ENCODE results near the gene STK16. TPM values are rescaled to one million over a fixed set of nuclear protein-coding genes. Genes with fewer than 3 reads are reported as not detected.

The STK16 gene
- total RNA-seq, 4 donors from 2014 or later, result 4.4 to 19.3 (median 14.2) TPM

- H3K9me3 ChIP-seq, result no peaks in the 10 kb centered on the region
- no peak for ATAC-seq
- H3K27me3 ChIP-seq, result no peaks in the 10 kb centered on the region
- in situ Hi-C loops (cut with MboI; ENCODE audit: low sequenced_read_pairs in 4 of 4) (loop anchor here (5.0 to 25.0 kb wide), 4 partner anchors 135 to 238 kb away; partner anchors contain the start of genes NHEJ1 (in 2 of the 4), CHPF (in 1 of the 4), SLC23A3 (in 1 of the 4) and TMEM198 (in 1 of the 4)), intact Hi-C loops (cut with DNase I; ENCODE audit: low total_unique reads) (loop anchor here (5.0 to 10.0 kb wide), 3 partner anchors 88 to 305 kb away; partner anchors contain the start of genes CRYBA2 and DNPEP)
- no peak for DNase-seq
- H3K4me3 ChIP-seq, result no peak overlapping the region
- peaks cover 4 to 8% of the 10 kb centered on the region in 2 donors for H3K4me1 ChIP-seq
- H3K36me3 ChIP-seq, result no peaks in the 10 kb centered on the region
- no peak overlapping the region for H3K27ac ChIP-seq
- TF ChIP-seq POLR2A (IDR thresholded peaks at IDR 0.05) (no peak), CTCF (IDR thresholded peaks at IDR 0.05 in 4 of 5, conservative IDR thresholded peaks at IDR 0.05 in 1 of 5) (no peak)
These were observed 54.1 kb downstream of the STK16 start for GRCh38 chr2:219299372-219299760.

MicroRNA genes within 50 kb of the gene (microRNA counts, 767-probe panel; counts per million panel counts)
- 356 to 448 counts per million in 2 donors for microRNA hsa-miR-153

Small RNAs within 50 kb of the gene (microRNA-seq; reads per million reads assigned to microRNA genes)
- gene MIR153-1 (ENCODE audit: borderline replicate concordance in 2 of 2), result 0 reads per million in 2 donors

Other genes starting within 250 kb of the STK16 start
- under 1 TPM in 1 of 4 donors, not detected in 3; 0.09 TPM for gene CFAP65, start 204.0 kb upstream of the STK16 start, total RNA-seq
- gene IHH, start 184.6 kb upstream of the STK16 start, total RNA-seq, result under 1 TPM in 1 of 4 donors, not detected in 3; 0.27 TPM
- gene NHEJ1, start 84.7 kb upstream of the STK16 start, total RNA-seq, result 10 to 100 TPM; 24.5 to 39.0 (median 26.4) TPM
- gene SLC23A3, start 75.5 kb upstream of the STK16 start, total RNA-seq, result 1 to 10 TPM in 1 of 4 donors, under 1 TPM in 1, not detected in 2; 0.11 to 1.5 TPM
- gene CNPPD1, start 68.6 kb upstream of the STK16 start, total RNA-seq, result 100 to 1,000 TPM in 1 of 4 donors, 10 to 100 TPM in 3; 53.5 to 114 (median 55.9) TPM
- gene RETREG2, start 67.2 kb upstream of the STK16 start, total RNA-seq, result 10 to 100 TPM; 39.8 to 57.2 (median 44.9) TPM
- gene ZFAND2B, start 38.7 kb upstream of the STK16 start, total RNA-seq, result 10 to 100 TPM; 33.2 to 60.8 (median 41.2) TPM
- gene ABCB6, start 26.5 kb upstream of the STK16 start, total RNA-seq, result 10 to 100 TPM; 15.0 to 45.8 (median 31.8) TPM
- 100 to 1,000 TPM; 111 to 208 (median 176) TPM for gene ATG9A, start 15.8 kb upstream of the STK16 start, total RNA-seq
- gene ANKZF1, start 15.7 kb upstream of the STK16 start, total RNA-seq, result 10 to 100 TPM; 13.0 to 23.0 (median 19.1) TPM
- gene GLB1L, start within 50 bp of the STK16 start, total RNA-seq, result 1 to 10 TPM; 1.0 to 3.6 (median 1.3) TPM
- gene TUBA4B, start 7.8 kb downstream of the STK16 start, total RNA-seq, result not detected
- gene TUBA4A, start 8.4 kb downstream of the STK16 start, total RNA-seq, result 100 to 1,000 TPM; 351 to 797 (median 386) TPM
- 10 to 100 TPM; 58.6 to 76.5 (median 71.8) TPM for gene DNAJB2, start 33.9 kb downstream of the STK16 start, total RNA-seq
- gene PTPRN, start 63.9 kb downstream of the STK16 start, total RNA-seq, result not detected
- gene RESP18, start 87.3 kb downstream of the STK16 start, total RNA-seq, result not detected
- 100 to 1,000 TPM in 1 of 4 donors, 10 to 100 TPM in 3; 56.0 to 147 (median 65.3) TPM for gene DNPEP, start 142.4 kb downstream of the STK16 start, total RNA-seq
- over 10,000 TPM; 19,008 to 28,635 (median 23,575) TPM for gene DES, start 172.9 kb downstream of the STK16 start, total RNA-seq
- gene SPEG, start 189.4 kb downstream of the STK16 start, total RNA-seq, result 100 to 1,000 TPM; 104 to 387 (median 222) TPM